SH-SY5Y (cell line): ENCODE measurements around the gene SOST.

Experiments used
- GATA2 ChIP-seq: IDR thresholded peaks from 2 replicates; pipeline ENCODE4 v1.6.1; 2011; ENCODE audit warnings: mild to moderate bottlenecking, low read depth, low read length
- GATA3 ChIP-seq: IDR thresholded peaks from 2 replicates; pipeline ENCODE4 v1.6.1; 2011; ENCODE audit warnings: low read depth, mild to moderate bottlenecking, low read length, moderate library complexity

DNA sequence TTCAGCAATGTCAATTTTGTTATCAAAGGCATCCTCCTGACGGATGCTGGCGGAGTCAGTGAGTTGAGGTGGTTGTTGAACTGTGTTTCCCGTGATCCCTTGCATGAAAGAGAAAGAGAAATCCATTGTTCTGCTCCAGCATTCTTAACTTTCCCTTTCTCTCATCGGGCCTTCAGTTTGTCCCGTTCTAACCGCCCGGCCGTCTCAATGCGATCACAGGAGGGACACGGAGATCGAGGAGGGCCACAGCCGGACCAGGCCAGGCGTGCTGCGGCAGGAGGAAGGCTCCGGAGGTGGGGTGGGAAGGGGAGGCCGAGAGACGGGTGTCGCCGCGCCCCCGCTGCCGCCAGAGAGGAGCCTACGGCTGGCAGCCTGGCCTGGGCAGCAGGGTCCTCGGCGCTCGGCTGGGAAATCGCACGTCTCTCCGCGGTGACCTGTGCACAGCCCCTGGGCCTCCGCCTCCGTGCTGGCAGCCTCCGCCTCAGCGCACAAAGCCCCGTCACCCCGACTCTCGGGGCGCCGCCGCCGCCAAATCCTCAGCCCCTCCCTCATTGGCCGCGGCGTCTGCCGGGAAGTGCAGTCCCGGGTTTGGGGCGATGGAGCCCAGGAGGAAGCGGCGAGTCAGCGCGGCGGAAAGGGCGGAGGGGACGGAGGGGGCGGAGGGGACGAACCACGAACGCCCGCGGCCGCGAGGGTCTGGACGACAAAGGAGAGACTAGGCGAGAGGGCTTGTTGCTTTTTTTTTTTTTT is 38.1 kb downstream of the SOST start:
- no peak for TF ChIP-seq GATA2
- TF ChIP-seq GATA3, result no peak
